Measurements from ENCODE around the gene AGO3.

DNA sequence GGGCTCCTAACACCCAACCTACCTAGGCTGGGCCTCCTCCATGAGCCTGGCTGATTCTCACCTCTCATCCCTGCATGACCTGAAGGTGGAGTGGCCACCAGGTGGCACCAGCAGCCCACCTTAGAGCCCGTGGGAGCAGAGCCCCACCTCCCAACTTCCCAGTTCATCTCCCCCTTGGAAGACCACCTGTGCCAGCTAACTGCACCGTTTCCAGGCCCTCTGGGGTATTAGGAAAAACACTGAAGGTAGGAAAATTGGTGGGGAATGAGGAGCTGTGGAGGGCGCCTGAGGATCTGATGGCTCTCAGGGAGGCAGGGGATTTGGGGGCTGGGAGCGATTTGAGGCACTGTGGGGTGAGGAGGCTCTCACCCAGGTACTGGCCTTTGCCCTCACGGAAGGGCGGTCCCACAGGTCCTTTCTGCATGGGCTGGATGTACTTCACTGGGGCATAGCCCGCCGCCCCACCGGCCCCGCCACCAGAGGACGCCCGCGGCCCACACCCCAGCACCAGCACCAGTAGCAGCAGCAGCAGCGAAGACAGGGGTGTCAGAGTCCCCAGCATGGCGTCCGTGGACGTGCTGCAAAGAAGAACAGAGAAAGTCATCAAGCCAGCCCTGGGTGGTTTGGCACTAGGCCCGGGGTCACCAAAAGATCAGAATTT lies 168.9 kb downstream of the AGO3 start:
- TF ChIP-seq, protein P1, sequence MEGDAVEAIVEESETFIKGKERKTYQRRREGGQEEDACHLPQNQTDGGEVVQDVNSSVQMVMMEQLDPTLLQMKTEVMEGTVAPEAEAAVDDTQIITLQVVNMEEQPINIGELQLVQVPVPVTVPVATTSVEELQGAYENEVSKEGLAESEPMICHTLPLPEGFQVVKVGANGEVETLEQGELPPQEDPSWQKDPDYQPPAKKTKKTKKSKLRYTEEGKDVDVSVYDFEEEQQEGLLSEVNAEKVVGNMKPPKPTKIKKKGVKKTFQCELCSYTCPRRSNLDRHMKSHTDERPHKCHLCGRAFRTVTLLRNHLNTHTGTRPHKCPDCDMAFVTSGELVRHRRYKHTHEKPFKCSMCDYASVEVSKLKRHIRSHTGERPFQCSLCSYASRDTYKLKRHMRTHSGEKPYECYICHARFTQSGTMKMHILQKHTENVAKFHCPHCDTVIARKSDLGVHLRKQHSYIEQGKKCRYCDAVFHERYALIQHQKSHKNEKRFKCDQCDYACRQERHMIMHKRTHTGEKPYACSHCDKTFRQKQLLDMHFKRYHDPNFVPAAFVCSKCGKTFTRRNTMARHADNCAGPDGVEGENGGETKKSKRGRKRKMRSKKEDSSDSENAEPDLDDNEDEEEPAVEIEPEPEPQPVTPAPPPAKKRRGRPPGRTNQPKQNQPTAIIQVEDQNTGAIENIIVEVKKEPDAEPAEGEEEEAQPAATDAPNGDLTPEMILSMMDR (IDR thresholded peaks at IDR 0.05; ENCODE audit: insufficient read depth, low read depth, low read length) = peak; percentile 64
- TF ChIP-seq EZH2 (IDR thresholded peaks at IDR 0.05; ENCODE audit: insufficient read depth, low read length) = no peak

All from astrocyte (in vitro differentiated cells and primary cell).